Measurements from ENCODE around the gene PGAP6.

- TF ChIP-seq RAD21 (conservative IDR thresholded peaks at IDR 0.05 in 1 of 2, IDR thresholded peaks at IDR 0.05 in 1 of 2): no peak
- no peak for TF ChIP-seq CTCF (IDR thresholded peaks at IDR 0.05)
- no peak for TF ChIP-seq ZC3H11A (IDR thresholded peaks at IDR 0.05)
- no peak for TF ChIP-seq ESRRA (IDR thresholded peaks at IDR 0.05; ENCODE audit: borderline replicate concordance, low read length)
- TF ChIP-seq RARB (CRISPR knock-in tag; IDR thresholded peaks at IDR 0.05): no peak
- TF ChIP-seq MAFK (IDR thresholded peaks at IDR 0.05; ENCODE audit: partially characterized antibody): no peak
Measured at GRCh38 chr16:404971-405486, 23.3 kb upstream of the PGAP6 start.
